Femur (tissue), 1 donor: ENCODE results near the gene OLFML1.
"Not testable (repeated sequence)": the region's sequence is repeated elsewhere in the genome, so short reads cannot be mapped to it uniquely, and the experiment has no call there.

Experiments
- DNase-seq: peaks from one replicate; pipeline ENCODE4 v3.0.0-alpha.2; 2017

The OLFML1 gene

DNA sequence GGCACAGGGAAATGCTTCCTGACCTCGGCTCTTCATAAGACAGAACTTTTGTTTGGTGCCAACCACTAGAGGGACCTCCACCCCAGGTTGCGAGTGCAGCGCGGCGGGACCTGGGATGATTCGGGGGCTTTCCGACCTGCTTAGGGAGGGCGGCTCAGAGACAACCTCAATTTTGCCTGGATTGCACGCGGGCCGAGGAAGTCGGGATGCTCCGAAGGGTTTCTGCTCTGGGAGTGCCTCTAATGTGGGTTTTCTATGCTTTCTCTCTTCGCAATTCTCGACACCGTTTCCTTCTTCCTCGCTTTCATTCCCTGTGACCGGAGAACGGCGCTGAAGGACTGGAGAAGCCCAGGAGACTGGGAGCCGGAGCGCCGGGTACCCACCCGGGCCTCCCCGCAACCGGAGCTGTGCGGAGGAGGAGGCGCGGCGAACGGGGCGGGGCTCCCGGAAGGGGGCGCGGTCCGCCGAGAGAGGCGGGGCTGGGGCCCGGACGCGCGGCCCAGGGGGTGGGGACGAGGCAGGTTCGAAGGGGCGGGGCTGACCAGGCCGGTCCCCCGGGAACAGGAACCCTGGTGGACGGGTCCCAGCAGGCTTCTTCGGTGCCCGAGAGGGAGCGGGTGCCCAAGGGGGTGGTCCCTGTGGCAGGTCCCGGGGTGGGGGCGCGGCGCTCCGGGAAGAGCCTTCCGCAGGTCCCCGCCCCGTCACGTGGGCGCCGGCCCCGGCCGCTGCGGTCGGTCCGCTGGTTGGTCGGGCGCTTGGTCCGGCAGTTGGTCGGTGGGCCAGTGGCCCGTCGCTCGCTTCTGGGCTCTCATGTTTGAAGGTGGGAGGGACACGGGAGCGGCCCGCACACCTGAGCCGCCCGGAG is 28.2 kb downstream of the OLFML1 start, which contains the start of gene PPFIBP2:
Gene PPFIBP2 (plus strand): TSS at position 766 of the 865 bp plus-strand sequence. CDS start 35,477 bp downstream, outside the sequence.
- peak; percentile 87 for DNase-seq

DNA sequence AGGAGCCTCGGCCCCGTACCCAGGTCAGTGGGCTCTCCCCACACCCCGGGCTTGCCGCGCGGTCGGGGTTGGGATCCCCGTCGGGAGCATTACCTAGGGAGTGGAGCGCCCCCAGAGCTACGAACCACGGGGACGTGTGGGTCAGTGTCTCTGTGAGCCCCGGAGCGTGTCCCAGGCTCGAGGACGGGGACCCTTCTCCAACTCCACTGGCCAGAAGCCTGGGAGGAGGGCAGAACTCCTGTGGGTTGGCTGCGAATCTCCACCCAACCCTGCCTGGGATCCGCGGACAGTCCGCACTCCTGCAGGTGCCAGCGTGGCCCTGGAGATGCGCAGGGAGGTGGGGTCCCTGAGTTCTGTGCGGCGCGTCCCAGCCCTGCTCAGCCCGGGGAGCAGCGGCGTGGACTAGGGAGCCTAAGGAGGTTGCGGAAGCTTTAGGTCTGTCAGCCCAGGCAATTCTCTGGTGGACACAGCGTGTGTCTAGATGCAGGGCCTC is 28.8 kb downstream of the OLFML1 start:
- no peak for DNase-seq

DNA sequence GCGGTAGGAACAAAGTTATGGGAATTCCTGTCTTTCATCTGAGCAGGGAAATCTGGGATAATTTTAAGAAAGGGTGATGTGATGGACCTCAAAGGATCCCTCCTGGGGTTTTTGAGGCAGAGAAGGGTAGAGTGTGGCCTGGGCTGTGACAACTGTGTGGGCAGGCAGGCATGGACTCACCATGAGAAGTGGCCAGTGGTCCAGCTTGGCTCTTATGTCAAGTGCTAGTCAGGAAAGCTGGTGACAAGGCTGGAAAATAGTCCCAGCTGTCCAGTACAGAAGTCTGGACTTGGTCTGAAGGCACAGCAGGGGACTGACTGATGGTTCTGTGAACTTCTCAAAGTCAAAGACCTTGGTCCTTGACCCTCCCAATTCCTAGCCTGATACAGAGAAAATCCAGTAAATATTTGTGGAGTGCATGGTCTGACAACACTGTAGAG is 30.2 kb downstream of the OLFML1 start:
- no peak for DNase-seq

DNA sequence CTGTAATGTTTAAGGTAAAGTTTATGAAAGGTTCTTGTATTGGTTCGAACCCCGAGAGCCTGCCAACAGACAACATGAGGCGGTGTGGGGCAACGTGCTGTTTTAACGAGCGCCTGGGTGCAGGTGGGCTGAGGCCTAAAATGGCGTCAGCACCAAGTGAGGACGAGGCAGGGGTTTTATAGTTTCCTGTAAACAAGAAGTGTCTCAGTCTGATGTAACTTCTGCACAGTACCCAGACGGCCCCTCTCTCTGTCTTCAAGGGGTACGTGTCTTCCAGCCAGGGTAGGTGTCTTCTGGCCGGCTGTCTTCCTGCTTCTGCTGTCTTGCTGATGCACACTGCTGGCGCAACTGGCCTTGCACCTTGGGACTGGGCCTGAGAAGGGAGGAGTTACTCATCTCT is 31.2 kb downstream of the OLFML1 start:
- no peak for DNase-seq

DNA sequence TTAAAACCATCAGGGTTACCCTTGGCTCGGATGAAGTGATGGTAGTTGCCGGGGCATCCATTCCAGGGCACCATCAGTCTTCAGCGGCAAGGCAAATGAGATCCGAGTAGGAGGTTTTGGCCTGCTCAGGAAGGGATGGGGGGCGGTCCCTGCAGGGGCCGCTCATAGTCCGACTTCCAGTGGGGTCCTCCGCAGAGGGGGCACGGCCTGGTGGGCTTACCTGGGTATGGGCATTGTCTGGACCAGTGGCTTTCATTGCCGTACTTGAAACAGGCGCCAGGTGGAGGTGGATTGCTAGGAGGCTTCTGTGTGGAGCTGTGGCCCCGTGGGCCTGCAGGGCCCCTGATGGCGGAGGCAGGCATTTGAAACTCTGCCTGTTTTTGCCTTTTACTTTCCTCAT is 32.4 kb downstream of the OLFML1 start:
- DNase-seq, result not testable (repeated sequence)

DNA sequence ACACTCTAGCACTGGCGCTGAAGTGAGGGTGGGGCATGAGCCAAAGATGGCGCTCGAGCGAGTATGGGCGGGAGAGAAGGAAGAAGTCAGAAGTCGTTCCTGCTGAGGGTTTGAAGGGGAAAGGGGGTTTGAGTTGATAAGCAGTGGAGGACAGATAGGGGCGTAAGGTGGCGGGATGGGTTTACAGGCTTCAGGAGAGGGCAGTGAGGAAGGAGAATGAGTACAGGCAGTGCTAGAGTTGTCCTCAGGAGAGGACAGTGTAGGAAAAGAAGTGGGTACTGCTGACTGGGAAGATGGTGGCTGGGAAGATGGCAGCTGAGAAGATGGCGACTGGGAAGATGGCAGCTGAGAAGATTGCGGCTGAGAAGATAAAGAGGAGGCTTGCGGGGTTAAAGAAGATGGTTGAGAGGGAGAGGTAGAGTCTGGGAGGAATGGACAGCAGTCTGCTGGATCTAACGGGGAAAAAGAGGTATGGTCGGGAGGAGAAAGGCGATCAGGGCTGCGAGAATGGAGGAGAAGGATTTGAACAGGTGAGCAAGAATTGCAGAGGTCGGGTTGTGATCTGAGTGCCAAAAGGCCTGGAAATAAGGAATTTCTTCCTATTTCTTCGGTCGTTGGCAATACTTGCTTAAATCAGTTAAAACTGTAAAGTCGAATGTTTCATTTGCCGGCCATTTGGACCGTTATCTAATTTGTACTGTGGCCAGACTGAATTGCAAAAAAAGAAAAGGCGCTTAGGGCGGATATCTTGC is 33.7 kb downstream of the OLFML1 start:
- no peak for DNase-seq

DNA sequence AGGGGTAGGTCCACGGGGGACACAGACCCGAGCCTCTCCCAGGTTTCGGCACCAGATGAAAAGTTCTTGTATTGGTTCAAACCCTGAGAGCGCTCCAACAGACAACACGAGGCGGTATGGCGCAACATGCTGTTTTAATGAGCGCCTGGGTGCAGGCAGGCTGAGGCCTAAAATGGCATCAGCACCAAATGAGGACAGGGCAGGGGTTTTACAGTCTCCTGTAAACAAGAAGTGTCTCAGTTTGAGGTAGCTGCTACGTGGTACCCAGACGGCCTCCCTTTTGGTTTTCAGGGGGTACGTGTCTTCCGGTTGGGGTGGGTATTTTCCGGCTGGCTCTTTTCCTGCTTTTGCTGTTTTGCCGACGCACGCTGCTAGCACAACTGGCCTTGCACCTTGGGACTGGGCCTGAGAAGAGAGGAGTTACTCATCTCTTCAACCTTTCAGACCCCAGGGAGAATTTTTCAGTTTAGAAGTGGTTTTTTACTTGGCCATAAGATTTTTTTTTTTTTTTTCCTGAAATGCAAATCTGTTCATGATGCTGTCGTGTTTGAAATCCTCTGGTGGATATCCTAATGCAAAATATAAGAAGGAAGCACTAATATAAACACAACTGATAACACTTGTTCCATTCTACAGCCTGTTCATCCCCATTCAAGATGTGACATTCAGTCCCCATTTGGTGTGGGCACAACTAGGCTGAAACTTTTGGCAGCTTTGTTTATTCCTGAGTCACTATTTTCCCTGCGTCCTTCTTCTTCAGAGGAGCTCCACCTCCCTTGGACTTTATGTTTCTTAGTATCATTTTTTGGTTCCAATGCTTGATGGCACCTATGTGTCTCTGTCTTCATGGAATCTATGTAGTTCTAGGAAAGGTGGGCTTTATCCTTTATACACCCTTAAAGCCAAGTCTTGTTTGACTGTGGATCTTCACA is 35.0 kb downstream of the OLFML1 start:
- DNase-seq, result no peak

DNA sequence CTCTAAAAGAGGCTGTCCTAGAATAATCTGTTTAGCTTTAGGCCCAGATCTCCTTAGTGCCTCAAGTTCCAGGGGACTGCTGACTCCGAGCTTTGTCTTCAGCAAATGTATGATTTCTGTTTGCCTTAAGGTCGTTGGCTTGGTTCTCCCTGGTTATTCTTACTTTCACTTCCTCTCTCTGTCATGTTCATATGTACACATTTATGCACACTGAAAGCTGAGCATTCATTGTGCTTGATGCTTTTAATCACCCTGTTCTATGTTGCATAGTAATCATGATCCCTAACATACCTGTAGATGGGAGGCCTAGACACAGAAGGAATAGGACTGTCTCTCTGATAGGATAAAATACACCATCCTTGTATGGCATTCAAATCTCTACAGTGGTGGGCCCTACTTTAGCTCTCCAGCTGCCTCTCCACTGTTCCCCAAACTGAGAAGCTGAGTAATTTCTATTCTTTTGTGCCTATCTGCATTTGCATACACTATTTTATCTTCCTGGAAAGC is 35.7 kb downstream of the OLFML1 start:
- DNase-seq, result no peak

DNA sequence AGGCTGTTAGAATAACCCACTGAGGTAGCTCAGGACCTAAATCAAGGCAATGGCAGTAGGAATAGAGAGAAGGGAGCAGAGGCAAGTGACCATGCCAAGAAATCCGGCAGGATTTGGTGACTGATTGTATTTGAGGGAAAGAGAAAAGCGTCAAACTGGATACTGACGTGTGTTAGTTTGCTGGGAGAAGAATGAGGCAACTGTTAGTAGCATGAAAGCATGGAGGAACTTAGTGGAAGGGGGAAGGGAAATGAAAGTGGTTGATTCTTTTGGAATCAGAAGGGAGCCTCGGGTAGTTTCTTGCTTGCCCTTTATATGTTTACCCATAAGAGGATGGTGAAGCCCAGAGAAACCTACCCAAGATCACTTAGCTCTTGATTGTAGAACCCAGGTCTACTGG is 36.8 kb downstream of the OLFML1 start:
- no peak for DNase-seq

DNA sequence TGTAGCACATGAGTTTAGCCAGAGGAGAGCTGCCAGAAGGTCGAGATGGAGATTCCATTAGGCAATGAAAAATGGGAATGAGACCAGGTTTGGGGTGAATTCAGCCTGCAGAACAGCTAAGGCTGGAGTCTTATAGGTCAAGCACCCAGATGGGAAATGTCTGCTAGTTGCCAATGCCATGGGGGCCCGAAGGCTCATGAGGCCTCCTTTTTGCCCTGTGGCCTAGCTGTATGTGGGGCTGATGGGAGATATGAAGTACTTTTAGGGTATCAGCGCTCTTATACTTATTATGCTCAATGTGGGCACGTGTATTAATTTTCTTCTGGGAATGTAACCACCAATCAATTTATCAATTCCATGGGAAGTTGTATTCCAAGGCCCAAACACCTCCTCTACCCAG is 37.2 kb downstream of the OLFML1 start:
- DNase-seq, result no peak

DNA sequence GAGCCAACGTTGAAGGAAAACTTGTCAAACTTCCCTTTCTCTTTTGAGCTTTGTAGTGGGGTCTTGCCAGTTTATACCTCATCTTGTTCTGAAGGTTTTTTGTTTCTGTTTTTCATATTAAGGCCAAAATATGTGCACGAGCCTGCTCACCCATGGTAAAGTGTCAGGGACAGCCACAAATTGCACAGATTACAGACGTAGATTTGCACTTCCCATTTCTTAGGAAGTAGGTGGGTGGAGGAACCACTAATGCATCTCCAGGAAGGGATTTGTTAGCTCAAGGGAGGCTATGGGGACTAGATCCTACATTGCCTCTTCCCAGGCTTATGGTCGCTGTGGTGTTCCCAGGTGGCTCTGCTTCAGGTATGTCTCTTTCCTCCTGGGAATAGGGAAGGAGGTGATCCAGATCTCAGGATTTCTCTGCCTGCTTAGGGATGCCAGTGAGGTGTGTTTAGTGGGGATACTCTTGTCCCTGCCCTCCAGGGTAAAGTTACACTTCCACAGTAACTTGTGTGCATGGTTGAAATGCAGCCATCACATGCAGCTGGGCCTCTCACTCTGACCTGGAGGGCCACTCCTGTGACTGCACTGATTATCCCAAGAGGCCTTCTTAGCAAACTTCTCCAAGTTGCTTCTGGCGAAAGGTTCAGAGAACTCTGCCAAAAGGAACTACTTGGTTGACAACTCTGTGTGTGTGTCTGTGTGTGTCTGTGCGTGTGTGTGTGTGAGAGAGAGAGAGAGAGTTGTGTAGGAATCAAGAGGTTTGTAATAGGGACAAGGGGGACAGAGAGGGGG is 38.3 kb downstream of the OLFML1 start:
- no peak for DNase-seq

DNA sequence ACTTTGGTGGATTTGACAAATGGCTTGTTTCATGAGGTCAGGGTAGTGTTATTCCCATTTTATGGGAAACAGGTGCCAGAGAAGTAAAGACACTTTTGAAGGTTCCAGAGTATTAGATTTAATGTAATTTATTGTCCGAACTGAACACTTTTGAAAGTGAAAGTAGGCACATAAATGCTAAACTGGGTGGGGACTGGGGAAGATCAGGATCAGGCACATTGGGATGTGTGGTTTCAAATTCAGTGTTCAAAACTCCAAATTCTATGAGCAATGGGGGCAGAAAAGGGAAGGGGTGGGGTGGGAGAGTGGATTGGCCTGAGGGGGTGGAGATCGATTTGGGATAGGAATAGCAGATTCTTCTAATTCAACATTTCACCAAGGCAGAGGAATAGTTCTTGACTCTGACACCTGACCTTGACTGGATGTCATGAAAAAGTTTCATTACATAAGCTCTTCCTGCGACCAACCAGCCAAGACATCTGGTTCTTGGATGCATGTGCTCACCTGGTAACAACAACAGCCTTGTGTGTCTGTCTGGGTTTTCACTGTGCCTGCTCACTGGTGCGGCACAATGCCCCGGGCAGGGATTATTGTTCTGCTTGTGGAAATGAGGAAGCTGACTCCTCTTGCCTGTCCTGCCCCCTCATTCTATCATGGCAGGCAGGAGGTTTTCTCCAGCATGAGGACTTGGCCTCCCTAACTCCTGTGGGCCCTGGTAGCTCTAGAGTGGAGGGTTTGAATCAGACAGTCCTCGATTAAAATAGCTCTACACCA is 39.3 kb downstream of the OLFML1 start:
- DNase-seq, result no peak

DNA sequence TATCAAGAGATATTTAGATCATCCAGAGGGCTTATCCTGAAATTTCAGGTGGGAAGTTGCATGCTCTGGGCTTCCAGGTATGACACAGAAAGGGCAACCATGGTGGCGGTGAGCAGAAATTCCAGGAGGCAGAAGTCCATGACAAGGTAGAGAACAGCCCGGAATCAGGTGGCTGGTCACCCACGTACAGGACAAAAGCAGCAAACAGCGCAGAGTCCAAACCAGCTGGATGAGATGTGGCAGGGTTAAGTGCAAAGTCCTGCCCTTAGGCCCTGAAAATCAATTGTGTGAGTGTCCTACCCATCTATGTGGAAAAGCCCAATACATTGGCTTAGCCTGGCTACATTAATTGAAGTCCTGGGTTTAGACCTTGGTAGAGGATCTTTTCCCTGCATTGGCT is 40.1 kb downstream of the OLFML1 start:
- DNase-seq, result no peak

DNA sequence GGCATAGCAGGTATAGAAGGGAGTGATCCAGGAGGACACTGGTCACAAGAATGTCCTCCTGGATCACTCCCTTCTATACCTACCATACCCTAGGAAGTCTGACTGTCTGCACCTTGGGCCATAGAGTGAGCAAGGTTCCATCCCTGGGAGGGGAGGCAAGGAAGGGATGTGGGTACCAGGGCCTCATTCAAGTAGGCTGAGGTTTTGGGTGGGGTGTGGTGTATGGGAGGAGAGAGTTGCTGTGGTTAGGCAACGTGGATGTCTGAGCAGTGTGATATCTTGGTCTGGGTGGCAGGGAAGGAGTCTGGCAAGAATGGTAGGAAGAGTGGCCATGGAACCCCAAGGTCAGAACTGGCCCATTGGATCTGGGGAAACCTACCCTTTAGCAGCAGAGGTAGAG is 41.7 kb downstream of the OLFML1 start:
- no peak for DNase-seq

DNA sequence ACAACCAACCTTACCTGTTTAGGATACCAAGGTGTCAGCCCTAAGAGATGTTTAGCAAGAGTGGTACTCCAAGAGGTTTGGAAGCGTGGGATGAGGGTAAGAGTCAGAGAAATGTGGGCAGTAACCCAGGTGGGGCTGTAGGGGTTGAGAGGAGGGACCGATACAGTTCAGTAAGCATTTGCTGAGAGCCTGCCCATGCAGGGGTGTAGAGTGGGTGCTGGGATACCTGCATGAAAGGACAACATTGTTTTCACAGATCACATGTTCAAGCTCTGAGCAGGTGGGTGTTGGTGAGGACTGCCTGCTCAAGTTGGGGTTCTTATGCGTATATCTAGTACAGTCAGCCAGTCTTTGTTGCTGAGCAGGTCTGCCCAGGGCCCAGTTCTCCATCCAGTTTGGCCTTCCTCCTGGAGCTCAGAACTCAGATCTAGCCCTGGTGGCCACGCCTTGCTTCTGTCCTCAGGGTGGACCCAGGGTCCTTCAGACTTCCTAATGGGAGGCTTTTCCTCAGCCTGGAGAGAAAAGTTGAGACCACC is 43.3 kb downstream of the OLFML1 start:
- no peak for DNase-seq

DNA sequence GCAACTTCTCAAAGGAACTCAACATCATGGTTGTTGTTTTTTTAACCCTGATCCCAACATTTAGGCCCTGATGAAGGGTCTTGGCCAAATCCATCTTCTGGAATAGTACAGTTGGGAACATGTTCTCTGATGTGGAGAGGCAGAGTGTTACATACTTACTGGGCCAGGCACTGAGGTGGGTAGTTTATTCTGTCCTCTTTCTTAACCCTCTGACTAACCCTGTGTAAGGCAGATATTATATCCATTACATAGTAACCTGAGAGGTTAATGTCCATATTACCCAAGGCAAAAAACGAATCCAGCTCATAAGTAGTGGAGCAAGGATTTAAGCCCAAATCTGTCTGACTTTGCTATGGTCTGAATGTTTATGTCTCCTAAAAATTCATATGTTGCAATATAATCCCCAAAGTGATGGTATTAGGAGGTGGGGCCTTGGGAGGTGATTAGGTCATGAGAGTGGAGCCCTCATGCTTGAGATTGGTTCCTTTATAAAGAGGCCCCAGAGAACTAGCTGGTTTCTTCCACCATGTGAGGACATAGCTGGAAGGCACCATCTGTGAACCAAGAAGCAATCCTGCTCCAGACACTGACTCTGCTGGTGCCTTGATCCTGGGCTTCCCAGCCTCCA is 44.8 kb downstream of the OLFML1 start:
- no peak for DNase-seq

DNA sequence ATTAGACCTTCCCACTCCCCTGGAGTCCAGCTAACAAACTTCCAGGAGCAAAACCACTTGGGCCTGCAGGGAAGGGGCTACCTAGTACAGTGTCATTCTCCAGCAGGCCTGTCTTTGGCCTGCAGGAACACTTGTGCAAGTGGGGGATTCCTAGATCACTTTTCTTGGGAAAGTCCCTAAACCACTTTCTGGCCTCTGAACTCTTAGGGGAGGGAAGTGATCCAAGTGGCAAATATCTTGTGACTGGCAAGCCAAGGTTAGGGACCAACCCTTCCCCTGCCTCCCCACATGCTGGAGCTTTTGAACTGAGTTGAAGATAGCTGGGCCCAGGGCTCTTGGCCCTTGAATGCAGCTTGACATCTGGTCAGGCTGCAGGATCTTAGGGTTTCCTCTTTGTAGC is 45.7 kb downstream of the OLFML1 start:
- no peak for DNase-seq

DNA sequence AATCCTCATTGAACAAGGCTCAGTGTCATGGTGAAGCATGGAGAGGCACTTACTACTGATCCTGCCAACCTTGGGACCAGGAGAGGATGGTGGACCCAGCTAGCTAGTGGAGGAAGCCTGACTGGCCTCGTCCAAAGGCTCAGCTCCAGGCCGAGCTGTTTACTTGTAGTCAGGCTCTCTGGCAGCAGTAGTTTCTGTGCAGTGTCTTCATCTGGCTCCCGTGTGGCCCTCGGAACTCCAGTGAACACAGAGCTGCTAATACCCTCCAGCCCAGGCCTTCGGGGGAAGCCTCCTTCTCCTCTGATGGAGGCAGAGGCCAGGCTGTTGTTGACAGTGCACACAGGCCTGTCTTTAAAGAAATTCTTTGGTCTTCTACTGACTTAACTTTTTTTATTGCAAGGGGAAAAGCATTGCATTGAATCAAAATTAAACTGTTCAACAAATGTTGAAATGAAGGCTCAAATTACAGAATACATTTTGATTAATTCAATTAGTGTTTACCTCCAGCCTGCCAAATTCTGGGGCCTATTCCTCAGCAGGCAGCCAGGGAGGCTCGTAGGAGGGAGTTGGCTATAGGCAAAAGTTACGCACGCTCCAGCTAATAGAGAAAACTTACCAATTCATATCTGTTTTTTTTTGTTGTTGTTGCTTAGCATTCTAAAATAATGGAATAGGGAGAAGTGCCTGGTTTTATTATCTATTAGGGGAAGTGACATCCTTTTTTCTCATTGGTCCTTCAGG is 47.3 kb downstream of the OLFML1 start:
- DNase-seq, result peak; percentile 6
